Keratinocyte (primary cell): Measurements from ENCODE around the gene MZB1. TPM values are rescaled to one million over a fixed set of nuclear protein-coding genes. Genes with fewer than 3 reads are reported as not detected.

Source experiments
- DNase-seq: peaks from one replicate; pipeline ENCODE4 v3.0.0-alpha.2; 2011; ENCODE audit warnings: low read depth, missing footprints, low spot score
- FAIRE-seq: peaks from 2 replicates; lab custom pipeline; 2011; peaks lifted over from hg19 to GRCh38; lab: Jason Lieb, UNC
- H2AFZ ChIP-seq: 2 replicates; pipeline ENCODE4 v1.6.0; 2012; ENCODE audit warnings: low read length, control low read depth, inconsistent platforms; ENCODE audit not compliant: control insufficient read depth
- H3K27ac ChIP-seq: 2 replicates; pipeline ENCODE4 v1.5.1; 2011; ENCODE audit warnings: low read length; ENCODE audit not compliant: control insufficient read depth, insufficient read depth
- H3K27me3 ChIP-seq: 3 replicates; pipeline ENCODE4 v1.6.0; 2011; ENCODE audit warnings: low read length; ENCODE audit not compliant: control insufficient read depth, insufficient read depth; ENCODE audit errors: extremely low read depth
- H3K36me3 ChIP-seq, 2 experiments: 2 replicates in 1 of 2; 3 replicates in 1 of 2; pipeline ENCODE4 v1.5.1; 2011; ENCODE audit warnings: low read length in 2 of 2, mild to moderate bottlenecking in 1 of 2; ENCODE audit not compliant: control insufficient read depth in 2 of 2, insufficient read depth in 2 of 2; ENCODE audit errors: extremely low read depth in 1 of 2
- H3K4me1 ChIP-seq: 3 replicates; pipeline ENCODE4 v1.5.1; 2011; ENCODE audit warnings: low read length; ENCODE audit not compliant: control insufficient read depth, insufficient read depth; ENCODE audit errors: extremely low read depth
- H3K4me2 ChIP-seq: 3 replicates; pipeline ENCODE4 v1.6.0; 2011; ENCODE audit warnings: low read depth, low read length; ENCODE audit not compliant: control insufficient read depth, insufficient read depth; ENCODE audit errors: extremely low read depth
- H3K4me3 ChIP-seq, 3 experiments: fragments of 200-600 bp in 1 of 3; sonication (generic) in 1 of 3; 2 replicates in 2 of 3; 3 replicates in 1 of 3; pipeline ENCODE4 v1.5.1; 2011 to 2016; ENCODE audit warnings: low read length in 3 of 3, mild to moderate bottlenecking in 3 of 3, control low read depth in 2 of 3, inconsistent platforms in 1 of 3, low read depth in 1 of 3, mixed read lengths in 1 of 3, mixed run types in 1 of 3, moderate library complexity in 1 of 3; ENCODE audit not compliant: control insufficient read depth in 2 of 3, insufficient read depth in 2 of 3; ENCODE audit errors: extremely low read depth in 1 of 3
- H3K79me2 ChIP-seq: 2 replicates; pipeline ENCODE4 v1.6.0; 2012; ENCODE audit warnings: low read length; ENCODE audit not compliant: control insufficient read depth, insufficient read depth
- H3K9ac ChIP-seq: 3 replicates; pipeline ENCODE4 v1.6.0; 2011; ENCODE audit warnings: low read length; ENCODE audit not compliant: control insufficient read depth, insufficient read depth; ENCODE audit errors: extremely low read depth
- H3K9me1 ChIP-seq: 3 replicates; pipeline ENCODE4 v1.6.0; 2011; ENCODE audit warnings: low read length; ENCODE audit not compliant: control insufficient read depth, insufficient read depth; ENCODE audit errors: extremely low read depth
- H3K9me3 ChIP-seq: 2 replicates; pipeline ENCODE4 v1.5.1; 2012; ENCODE audit warnings: low read depth, low read length; ENCODE audit not compliant: control insufficient read depth
- H4K20me1 ChIP-seq: 3 replicates; pipeline ENCODE4 v1.6.0; 2011; ENCODE audit warnings: low read length; ENCODE audit not compliant: control insufficient read depth, insufficient read depth; ENCODE audit errors: extremely low read depth
- CTCF ChIP-seq, 3 experiments: IDR thresholded peaks in 1 of 3; conservative IDR thresholded peaks in 1 of 3; optimal IDR thresholded peaks in 1 of 3; 2 replicates in 2 of 3; 3 replicates in 1 of 3; pipeline versions ENCODE3 to v1.5.1; 2011; ENCODE audit warnings: low read length in 3 of 3, mild to moderate bottlenecking in 3 of 3, moderate library complexity in 2 of 3, control low read depth in 1 of 3, inconsistent platforms in 1 of 3; ENCODE audit not compliant: insufficient read depth in 2 of 3; ENCODE audit errors: extremely low read depth in 1 of 3
- EZH2 ChIP-seq: IDR thresholded peaks from one replicate; pipeline ENCODE4 v1.6.1; 2012; ENCODE audit warnings: inconsistent platforms, mild to moderate bottlenecking, low read length, moderate library complexity
- dilution Hi-C: fragments of 300-500 bp; cut with MboI; formaldehyde crosslinking; loops from one replicate; pipeline ENCODE4 v1.7.0; 2020; ENCODE audit warnings: low sequenced_read_pairs; ENCODE audit not compliant: extremely low pct_ligation_motif_present
- polyA plus RNA-seq, 5 experiments: library from polyadenylated mRNA; depleted of rRNA in 3 of 5; stranded (reverse) in 3 of 5; stranded (forward) in 1 of 5; unstranded in 1 of 5; fragments of >200 nt; gene quantifications; 1 replicate in 1 of 5; 2 replicates in 3 of 5; 3 replicates in 1 of 5; pipeline versions ENCODE4 v1.2.1 to v1.2.3, GENCODE V29; 2011 to 2012; ENCODE audit warnings: missing spikeins in 2 of 5, low read depth in 1 of 5, low replicate concordance in 1 of 5

Gene MZB1
- polyA plus RNA-seq, 1 donor (not counting 4 experiments of a cell fraction or from before 2014, with no cell fraction given): not detected

GRCh38 chr5:139399501-139400121, 9.9 kb upstream of the MZB1 start:
- Histone ChIP-seq H2AFZ (no peak overlapping the region), H3K4me2 (no peak overlapping the region), H3K4me1 (peaks cover 14% of the 10 kb centered on the region), H3K9me3 (no peaks in the 10 kb centered on the region), H4K20me1 (no peaks in the 10 kb centered on the region), H3K27me3 (no peaks in the 10 kb centered on the region), H3K4me3 (no peak overlapping the region), H3K9me1 (no peaks in the 10 kb centered on the region), H3K9ac (no peak overlapping the region), H3K36me3 (peaks cover 1 to 4% of the 10 kb centered on the region in 2 experiments), H3K27ac (no peak overlapping the region), H3K79me2 (no peaks in the 10 kb centered on the region)
- DNase-seq (no peak), FAIRE-seq (no peak)
- no peak for TF ChIP-seq CTCF (optimal IDR thresholded peaks at IDR 0.05 in 1 of 3, IDR thresholded peaks at IDR 0.05 in 1 of 3, conservative IDR thresholded peaks at IDR 0.05 in 1 of 3; ENCODE audit: extremely low read depth in 1 of 3, insufficient read depth in 2 of 3, low read length in 3 of 3)
- no peak for TF ChIP-seq EZH2
- dilution Hi-C loops: no loop called here

GRCh38 chr5:139397921-139398320, 8.2 kb upstream of the MZB1 start:
- no peaks in the 10 kb centered on the region for H3K9me3 ChIP-seq
- H4K20me1 ChIP-seq: no peaks in the 10 kb centered on the region
- TF ChIP-seq CTCF (optimal IDR thresholded peaks at IDR 0.05 in 1 of 3, IDR thresholded peaks at IDR 0.05 in 1 of 3, conservative IDR thresholded peaks at IDR 0.05 in 1 of 3; ENCODE audit: extremely low read depth in 1 of 3, insufficient read depth in 2 of 3, low read length in 3 of 3) (no peak), EZH2 (no peak)
- FAIRE-seq: no peak
- H3K36me3 ChIP-seq: peaks cover 1 to 4% of the 10 kb centered on the region in 2 experiments
- H2AFZ ChIP-seq: no peak overlapping the region
- H3K9me1 ChIP-seq: no peaks in the 10 kb centered on the region
- peaks cover 15% of the 10 kb centered on the region for H3K79me2 ChIP-seq
- H3K4me2 ChIP-seq: no peak overlapping the region
- no peak for DNase-seq
- H3K4me3 ChIP-seq: no peak overlapping the region
- H3K27me3 ChIP-seq: no peaks in the 10 kb centered on the region
- dilution Hi-C loops: no loop called here
- H3K27ac ChIP-seq: no peak overlapping the region
- H3K4me1 ChIP-seq: peaks cover 8% of the 10 kb centered on the region
- H3K9ac ChIP-seq: no peak overlapping the region
